ENCODE results near the gene BRAF. TPM values are rescaled to one million over a fixed set of nuclear protein-coding genes. Genes with fewer than 3 reads are reported as not detected.
A peak's percentile ranks its signal among the peaks of the same experiment; 100 is the strongest.

The BRAF gene
- total RNA-seq, 2 donors from 2014 or later, result 45.7 to 46.7 TPM

- H3K27ac Mint-ChIP-seq, result no peak overlapping the region
- no peak for DNase-seq
- H3K27me3 ChIP-seq (ENCODE audit: control insufficient read depth, insufficient read depth, low read length, poor library complexity, severe bottlenecking), result no peaks in the 10 kb centered on the region
- WGBS, 2 experiments (ENCODE audit: insufficient coverage in 1 of 2, insufficient read length in 1 of 2), result 100% methylated on average over 1 of the region's 1 CpG; no CpG with 5 or more reads in 1 of the 2 experiments
- peaks cover 38% of the 10 kb centered on the region for H3K36me3 Mint-ChIP-seq (ENCODE audit: low read depth)
- no peaks in the 10 kb centered on the region for H3K27me3 Mint-ChIP-seq (ENCODE audit: insufficient read depth)
- H3K4me3 Mint-ChIP-seq, result no peak overlapping the region
- peaks cover under 1% of the 10 kb centered on the region for H3K9me3 Mint-ChIP-seq
- H3K9me3 ChIP-seq (ENCODE audit: control insufficient read depth, low read length), result peaks cover 8% of the 10 kb centered on the region
- peaks cover 37% of the 10 kb centered on the region for H3K36me3 ChIP-seq (ENCODE audit: control insufficient read depth, insufficient read depth, low read length)
- H3K4me1 ChIP-seq (ENCODE audit: control insufficient read depth, insufficient read depth, low read length), result peaks cover 4% of the 10 kb centered on the region
- no peak for TF ChIP-seq CTCF (conservative IDR thresholded peaks at IDR 0.05)
- H3K4me3 ChIP-seq (ENCODE audit: low read length), result no peak overlapping the region
- H3K4me1 Mint-ChIP-seq, result no peaks in the 10 kb centered on the region
- H3K9ac ChIP-seq (ENCODE audit: extremely low read depth, low read length, poor library complexity, severe bottlenecking), result no peak overlapping the region
- no peak overlapping the region for H3K27ac ChIP-seq (ENCODE audit: low read depth, low read length)
These were observed 83.5 kb downstream of the BRAF start for GRCh38 chr7:140841166-140841715.

- no peak for DNase-seq
- Mint-ChIP-seq H3K36me3 (ENCODE audit: low read depth) (peaks cover 33% of the 10 kb centered on the region), H3K4me1 (peaks cover 17% of the 10 kb centered on the region), H3K4me3 (no peak overlapping the region), H3K9me3 (no peaks in the 10 kb centered on the region), H3K27me3 (ENCODE audit: insufficient read depth) (no peaks in the 10 kb centered on the region), H3K27ac (no peak overlapping the region)
- WGBS, 2 experiments (ENCODE audit: insufficient coverage in 1 of 2, insufficient read length in 1 of 2), result 91 to 92% methylated on average over 3 to 4 of the region's 4 CpGs
- peaks cover 6% of the 10 kb centered on the region for H3K9me3 ChIP-seq (ENCODE audit: control insufficient read depth, low read length)
- H3K9ac ChIP-seq (ENCODE audit: extremely low read depth, low read length, poor library complexity, severe bottlenecking), result no peak overlapping the region
- peaks cover 12% of the 10 kb centered on the region for H3K4me1 ChIP-seq (ENCODE audit: control insufficient read depth, insufficient read depth, low read length)
- H3K36me3 ChIP-seq (ENCODE audit: control insufficient read depth, insufficient read depth, low read length), result peaks cover 48% of the 10 kb centered on the region
- H3K27me3 ChIP-seq (ENCODE audit: control insufficient read depth, insufficient read depth, low read length, poor library complexity, severe bottlenecking), result no peaks in the 10 kb centered on the region
- H3K27ac ChIP-seq (ENCODE audit: low read depth, low read length), result no peak overlapping the region
- TF ChIP-seq CTCF (conservative IDR thresholded peaks at IDR 0.05), result no peak
- peak overlapping the region; percentile 27 for H3K4me3 ChIP-seq (ENCODE audit: low read length)
These were observed 93.0 kb downstream of the BRAF start for GRCh38 chr7:140831724-140832123.

- Mint-ChIP-seq H3K27me3 (ENCODE audit: insufficient read depth) (no peaks in the 10 kb centered on the region), H3K4me3 (no peak overlapping the region), H3K9me3 (no peaks in the 10 kb centered on the region), H3K27ac (no peak overlapping the region), H3K36me3 (ENCODE audit: low read depth) (peaks cover 38% of the 10 kb centered on the region), H3K4me1 (peaks cover 17% of the 10 kb centered on the region)
- H3K4me3 ChIP-seq (ENCODE audit: low read length), result no peak overlapping the region
- no peak overlapping the region for H3K9ac ChIP-seq (ENCODE audit: extremely low read depth, low read length, poor library complexity, severe bottlenecking)
- H3K9me3 ChIP-seq (ENCODE audit: control insufficient read depth, low read length), result peaks cover 6% of the 10 kb centered on the region
- H3K4me1 ChIP-seq (ENCODE audit: control insufficient read depth, insufficient read depth, low read length), result peaks cover 8% of the 10 kb centered on the region
- no peak overlapping the region for H3K27ac ChIP-seq (ENCODE audit: low read depth, low read length)
- 97 to 100% methylated on average over 1 of the region's 1 CpG for WGBS, 2 experiments (ENCODE audit: insufficient coverage in 1 of 2, insufficient read length in 1 of 2)
- no peaks in the 10 kb centered on the region for H3K27me3 ChIP-seq (ENCODE audit: control insufficient read depth, insufficient read depth, low read length, poor library complexity, severe bottlenecking)
- no peak for DNase-seq
- TF ChIP-seq CTCF (conservative IDR thresholded peaks at IDR 0.05), result no peak
- peaks cover 48% of the 10 kb centered on the region for H3K36me3 ChIP-seq (ENCODE audit: control insufficient read depth, insufficient read depth, low read length)
These were observed 95.0 kb downstream of the BRAF start for GRCh38 chr7:140829720-140830119.

Data from endodermal cell (in vitro differentiated cells).